Keratinocyte (primary cell): ENCODE data around the gene ADRA1B. TPM values are rescaled to one million over a fixed set of nuclear protein-coding genes. Genes with fewer than 3 reads are reported as not detected.

Experiments used
- DNase-seq: peaks from one replicate; pipeline ENCODE4 v3.0.0-alpha.2; 2011; ENCODE audit warnings: low read depth, missing footprints, low spot score
- FAIRE-seq: peaks from 2 replicates; lab custom pipeline; 2011; peaks lifted over from hg19 to GRCh38; lab: Jason Lieb, UNC
- H2AFZ ChIP-seq: 2 replicates; pipeline ENCODE4 v1.6.0; 2012; ENCODE audit warnings: low read length, control low read depth, inconsistent platforms; ENCODE audit not compliant: control insufficient read depth
- H3K27ac ChIP-seq: 2 replicates; pipeline ENCODE4 v1.5.1; 2011; ENCODE audit warnings: low read length; ENCODE audit not compliant: control insufficient read depth, insufficient read depth
- H3K27me3 ChIP-seq: 3 replicates; pipeline ENCODE4 v1.6.0; 2011; ENCODE audit warnings: low read length; ENCODE audit not compliant: control insufficient read depth, insufficient read depth; ENCODE audit errors: extremely low read depth
- H3K36me3 ChIP-seq, 2 experiments: 2 replicates in 1 of 2; 3 replicates in 1 of 2; pipeline ENCODE4 v1.5.1; 2011; ENCODE audit warnings: low read length in 2 of 2, mild to moderate bottlenecking in 1 of 2; ENCODE audit not compliant: control insufficient read depth in 2 of 2, insufficient read depth in 2 of 2; ENCODE audit errors: extremely low read depth in 1 of 2
- H3K4me1 ChIP-seq: 3 replicates; pipeline ENCODE4 v1.5.1; 2011; ENCODE audit warnings: low read length; ENCODE audit not compliant: control insufficient read depth, insufficient read depth; ENCODE audit errors: extremely low read depth
- H3K4me2 ChIP-seq: 3 replicates; pipeline ENCODE4 v1.6.0; 2011; ENCODE audit warnings: low read depth, low read length; ENCODE audit not compliant: control insufficient read depth, insufficient read depth; ENCODE audit errors: extremely low read depth
- H3K4me3 ChIP-seq, 3 experiments: fragments of 200-600 bp in 1 of 3; sonication (generic) in 1 of 3; 2 replicates in 2 of 3; 3 replicates in 1 of 3; pipeline ENCODE4 v1.5.1; 2011 to 2016; ENCODE audit warnings: low read length in 3 of 3, mild to moderate bottlenecking in 3 of 3, control low read depth in 2 of 3, inconsistent platforms in 1 of 3, low read depth in 1 of 3, mixed read lengths in 1 of 3, mixed run types in 1 of 3, moderate library complexity in 1 of 3; ENCODE audit not compliant: control insufficient read depth in 2 of 3, insufficient read depth in 2 of 3; ENCODE audit errors: extremely low read depth in 1 of 3
- H3K79me2 ChIP-seq: 2 replicates; pipeline ENCODE4 v1.6.0; 2012; ENCODE audit warnings: low read length; ENCODE audit not compliant: control insufficient read depth, insufficient read depth
- H3K9ac ChIP-seq: 3 replicates; pipeline ENCODE4 v1.6.0; 2011; ENCODE audit warnings: low read length; ENCODE audit not compliant: control insufficient read depth, insufficient read depth; ENCODE audit errors: extremely low read depth
- H3K9me1 ChIP-seq: 3 replicates; pipeline ENCODE4 v1.6.0; 2011; ENCODE audit warnings: low read length; ENCODE audit not compliant: control insufficient read depth, insufficient read depth; ENCODE audit errors: extremely low read depth
- H3K9me3 ChIP-seq: 2 replicates; pipeline ENCODE4 v1.5.1; 2012; ENCODE audit warnings: low read depth, low read length; ENCODE audit not compliant: control insufficient read depth
- H4K20me1 ChIP-seq: 3 replicates; pipeline ENCODE4 v1.6.0; 2011; ENCODE audit warnings: low read length; ENCODE audit not compliant: control insufficient read depth, insufficient read depth; ENCODE audit errors: extremely low read depth
- CTCF ChIP-seq, 3 experiments: IDR thresholded peaks in 1 of 3; conservative IDR thresholded peaks in 1 of 3; optimal IDR thresholded peaks in 1 of 3; 2 replicates in 2 of 3; 3 replicates in 1 of 3; pipeline versions ENCODE3 to v1.5.1; 2011; ENCODE audit warnings: low read length in 3 of 3, mild to moderate bottlenecking in 3 of 3, moderate library complexity in 2 of 3, control low read depth in 1 of 3, inconsistent platforms in 1 of 3; ENCODE audit not compliant: insufficient read depth in 2 of 3; ENCODE audit errors: extremely low read depth in 1 of 3
- EZH2 ChIP-seq: IDR thresholded peaks from one replicate; pipeline ENCODE4 v1.6.1; 2012; ENCODE audit warnings: inconsistent platforms, mild to moderate bottlenecking, low read length, moderate library complexity
- dilution Hi-C: fragments of 300-500 bp; cut with MboI; formaldehyde crosslinking; loops from one replicate; pipeline ENCODE4 v1.7.0; 2020; ENCODE audit warnings: low sequenced_read_pairs; ENCODE audit not compliant: extremely low pct_ligation_motif_present
- polyA plus RNA-seq, 5 experiments: library from polyadenylated mRNA; depleted of rRNA in 3 of 5; stranded (reverse) in 3 of 5; stranded (forward) in 1 of 5; unstranded in 1 of 5; fragments of >200 nt; gene quantifications; 1 replicate in 1 of 5; 2 replicates in 3 of 5; 3 replicates in 1 of 5; pipeline versions ENCODE4 v1.2.1 to v1.2.3, GENCODE V29; 2011 to 2012; ENCODE audit warnings: missing spikeins in 2 of 5, low read depth in 1 of 5, low replicate concordance in 1 of 5

ADRA1B gene
- polyA plus RNA-seq, 1 donor (not counting 4 experiments of a cell fraction or from before 2014, with no cell fraction given): 0.18 TPM

DNA sequence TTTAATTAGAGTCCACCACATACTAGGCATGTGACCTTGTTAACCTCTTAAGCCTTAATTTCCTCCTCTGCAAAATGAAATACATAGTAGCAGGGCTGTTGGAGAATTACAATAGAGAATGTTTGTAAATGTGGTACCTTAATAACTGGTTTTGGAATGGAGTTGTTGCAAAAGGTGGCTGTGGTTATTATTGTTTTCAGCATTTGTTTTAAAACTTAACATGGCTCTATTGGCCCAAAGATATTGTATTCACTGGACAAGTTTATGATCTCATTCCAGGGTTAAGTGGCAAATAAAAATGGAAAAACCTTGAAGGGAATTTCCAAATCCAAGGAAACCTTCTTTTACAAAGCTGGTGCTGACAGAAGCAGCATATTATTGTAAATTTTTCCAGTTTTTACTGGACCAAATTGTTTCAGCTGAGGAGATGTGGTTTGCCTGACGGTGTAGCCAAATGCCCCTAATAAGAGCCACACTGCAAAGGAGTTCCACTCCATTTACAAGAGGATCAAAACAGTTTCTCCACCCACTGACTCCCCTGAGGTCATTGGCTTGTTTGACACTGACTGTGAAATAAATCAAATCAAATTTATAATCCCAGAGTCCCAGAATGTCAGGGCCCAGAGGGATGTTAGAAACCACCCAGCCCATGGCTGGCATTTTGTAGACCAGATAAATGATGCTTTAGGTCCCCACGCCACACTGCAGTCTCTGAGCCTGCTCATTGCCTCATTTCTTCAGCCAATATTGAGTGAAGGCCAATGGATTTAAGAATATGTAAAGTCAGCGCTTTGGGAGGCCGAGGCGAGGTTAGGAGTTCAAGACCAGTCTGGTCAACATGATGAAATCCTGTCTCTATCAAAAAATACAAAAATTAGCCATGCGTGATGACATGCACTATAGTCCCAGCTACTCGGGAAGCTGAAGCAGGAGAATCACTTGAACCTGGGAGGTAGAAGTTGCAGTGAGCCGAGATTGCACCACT lies 45.2 kb downstream of the ADRA1B start:
- Histone ChIP-seq H3K4me3 (no peak overlapping the region), H2AFZ (no peak overlapping the region), H3K36me3 (no peaks in the 10 kb centered on the region), H3K4me2 (no peak overlapping the region), H3K79me2 (no peaks in the 10 kb centered on the region), H3K4me1 (no peaks in the 10 kb centered on the region), H3K27ac (no peak overlapping the region), H3K9me3 (no peaks in the 10 kb centered on the region), H3K27me3 (no peaks in the 10 kb centered on the region), H3K9ac (no peak overlapping the region), H3K9me1 (no peaks in the 10 kb centered on the region), H4K20me1 (no peaks in the 10 kb centered on the region)
- DNase-seq (no peak), FAIRE-seq (no peak)
- TF ChIP-seq EZH2 (no peak), CTCF (optimal IDR thresholded peaks at IDR 0.05 in 1 of 3, IDR thresholded peaks at IDR 0.05 in 1 of 3, conservative IDR thresholded peaks at IDR 0.05 in 1 of 3; ENCODE audit: extremely low read depth in 1 of 3, insufficient read depth in 2 of 3, low read length in 3 of 3) (no peak)
- dilution Hi-C loops: no loop called here

- Histone ChIP-seq H3K9ac (no peak overlapping the region), H3K9me3 (no peaks in the 10 kb centered on the region), H3K36me3 (no peaks in the 10 kb centered on the region), H3K27ac (no peak overlapping the region), H2AFZ (no peak overlapping the region), H3K4me3 (no peak overlapping the region), H3K79me2 (no peaks in the 10 kb centered on the region), H3K4me2 (no peak overlapping the region), H4K20me1 (no peaks in the 10 kb centered on the region), H3K4me1 (no peaks in the 10 kb centered on the region), H3K9me1 (no peaks in the 10 kb centered on the region), H3K27me3 (no peaks in the 10 kb centered on the region)
- no peak for DNase-seq
- FAIRE-seq: no peak
- no peak for TF ChIP-seq CTCF (optimal IDR thresholded peaks at IDR 0.05 in 1 of 3, IDR thresholded peaks at IDR 0.05 in 1 of 3, conservative IDR thresholded peaks at IDR 0.05 in 1 of 3; ENCODE audit: extremely low read depth in 1 of 3, insufficient read depth in 2 of 3, low read length in 3 of 3)
- no peak for TF ChIP-seq EZH2
- dilution Hi-C loops: no loop called here
Measured at GRCh38 chr5:159962214-159962613, 45.9 kb downstream of the ADRA1B start.
